Stimulated activated CD8-positive, alpha-beta memory T cell treated with anti-CD3 and anti-CD28 coated beads, Interleukin-15, amount 100 ng/mL, for 48 hours (primary cell): ENCODE measurements around the gene LBHD1.
"Not testable (repeated sequence)": the region's sequence is repeated elsewhere in the genome, so short reads cannot be mapped to it uniquely, and the experiment has no call there.

Experiments used
- DNase-seq, 2 donors: peaks; one replicate each; pipeline ENCODE4 v3.0.0-alpha.2; 2020; ENCODE audit warnings: low read depth in 2 of 2

Gene LBHD1

GRCh38 chr11:62664405-62665074 is 7.5 kb downstream of the LBHD1 start:
- DNase-seq = peak in 1 of 2 donors; percentile 42

GRCh38 chr11:62656796-62657429 is 15.2 kb downstream of the LBHD1 start:
- no peak for DNase-seq

- no peak for DNase-seq
Observed at GRCh38 chr11:62654297-62654696, 17.8 kb downstream of the LBHD1 start.

- DNase-seq = no peak
Observed at GRCh38 chr11:62652161-62653006, 19.7 kb downstream of the LBHD1 start.

GRCh38 chr11:62650283-62650682 is 21.8 kb downstream of the LBHD1 start:
- not testable (repeated sequence) for DNase-seq

- DNase-seq = no peak
Observed at GRCh38 chr11:62649486-62649885, 22.6 kb downstream of the LBHD1 start.

GRCh38 chr11:62648967-62649364 is 23.1 kb downstream of the LBHD1 start:
- DNase-seq = no peak

- no peak for DNase-seq
Observed at GRCh38 chr11:62648185-62648966, 23.7 kb downstream of the LBHD1 start.

- DNase-seq = no peak
Observed at GRCh38 chr11:62647609-62648005, 24.5 kb downstream of the LBHD1 start.

GRCh38 chr11:62646825-62647608 is 25.1 kb downstream of the LBHD1 start:
- DNase-seq = no peak

- peak; percentile 99 for DNase-seq
Observed at GRCh38 chr11:62645946-62646824, 25.9 kb downstream of the LBHD1 start, which contains the start of gene GANAB. Gene GANAB (minus strand): TSS chr11:62646613. CDS start chr11:62646599, 14 bp downstream.

- no peak for DNase-seq
Observed at GRCh38 chr11:62645671-62645945, 26.5 kb downstream of the LBHD1 start.

GRCh38 chr11:62644220-62644619 is 27.8 kb downstream of the LBHD1 start:
- DNase-seq = no peak

GRCh38 chr11:62632492-62632891 is 39.6 kb downstream of the LBHD1 start:
- no peak for DNase-seq

GRCh38 chr11:62627713-62628112 is 44.4 kb downstream of the LBHD1 start:
- no peak for DNase-seq

- no peak for DNase-seq
Observed at GRCh38 chr11:62622476-62623089, 49.5 kb downstream of the LBHD1 start.

- peak; percentile 98 for DNase-seq
Observed at GRCh38 chr11:62621567-62622470, 50.2 kb downstream of the LBHD1 start, which contains the start of gene B3GAT3. Gene B3GAT3 (minus strand): TSS chr11:62621986. CDS start chr11:62621947, 39 bp downstream.

- DNase-seq = no peak
Observed at GRCh38 chr11:62621027-62621566, 51.0 kb downstream of the LBHD1 start.
